Tibial nerve (tissue), 4 donors: ENCODE data around the gene KIF5C.

Experiments used
- EP300 ChIP-seq, 2 donors: sonication (generic); formaldehyde crosslinking; IDR thresholded peaks; one replicate each; pipeline ENCODE4 v1.6.1; 2017; ENCODE audit warnings: antibody characterized with exemption in 2 of 2, mild to moderate bottlenecking in 1 of 2
- POLR2A ChIP-seq, 2 donors: fragments of 450-650 bp; IDR thresholded peaks; one replicate each; pipeline ENCODE4 v1.6.1; 2017; ENCODE audit warnings: antibody characterized with exemption in 2 of 2, mild to moderate bottlenecking in 2 of 2, moderate library complexity in 2 of 2
- TF ChIP-seq, protein P1 (sequence below), 5 experiments: fragments of 200-600 bp in 3 of 5; fragments of 450-650 bp in 2 of 5; sonication (generic) in 3 of 5; IDR thresholded peaks; one replicate each; pipeline ENCODE4 v1.5.1; 2016 to 2019; ENCODE audit warnings: antibody characterized with exemption in 5 of 5, mild to moderate bottlenecking in 3 of 5, moderate library complexity in 2 of 5

DNA sequence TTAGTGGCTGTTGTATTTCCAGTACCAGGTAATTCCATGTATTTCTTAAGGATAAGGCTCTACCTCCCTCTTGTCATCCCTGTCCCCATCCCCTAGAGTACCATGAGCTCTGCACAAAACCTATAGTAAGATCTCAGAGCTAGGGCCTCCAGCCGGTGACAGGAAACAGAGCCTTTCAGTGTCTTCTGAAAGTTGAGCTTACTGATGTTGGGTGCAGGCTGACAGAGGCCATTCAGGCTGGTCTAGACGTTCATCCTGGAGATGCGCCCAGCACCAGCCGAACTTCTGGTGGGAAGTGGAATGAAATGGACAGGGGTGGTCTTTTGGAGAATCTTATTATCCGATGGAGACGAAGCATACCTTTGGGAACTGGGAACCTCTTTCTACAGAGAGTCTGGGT, 146.7 kb downstream of the KIF5C start:
- TF ChIP-seq, protein P1, sequence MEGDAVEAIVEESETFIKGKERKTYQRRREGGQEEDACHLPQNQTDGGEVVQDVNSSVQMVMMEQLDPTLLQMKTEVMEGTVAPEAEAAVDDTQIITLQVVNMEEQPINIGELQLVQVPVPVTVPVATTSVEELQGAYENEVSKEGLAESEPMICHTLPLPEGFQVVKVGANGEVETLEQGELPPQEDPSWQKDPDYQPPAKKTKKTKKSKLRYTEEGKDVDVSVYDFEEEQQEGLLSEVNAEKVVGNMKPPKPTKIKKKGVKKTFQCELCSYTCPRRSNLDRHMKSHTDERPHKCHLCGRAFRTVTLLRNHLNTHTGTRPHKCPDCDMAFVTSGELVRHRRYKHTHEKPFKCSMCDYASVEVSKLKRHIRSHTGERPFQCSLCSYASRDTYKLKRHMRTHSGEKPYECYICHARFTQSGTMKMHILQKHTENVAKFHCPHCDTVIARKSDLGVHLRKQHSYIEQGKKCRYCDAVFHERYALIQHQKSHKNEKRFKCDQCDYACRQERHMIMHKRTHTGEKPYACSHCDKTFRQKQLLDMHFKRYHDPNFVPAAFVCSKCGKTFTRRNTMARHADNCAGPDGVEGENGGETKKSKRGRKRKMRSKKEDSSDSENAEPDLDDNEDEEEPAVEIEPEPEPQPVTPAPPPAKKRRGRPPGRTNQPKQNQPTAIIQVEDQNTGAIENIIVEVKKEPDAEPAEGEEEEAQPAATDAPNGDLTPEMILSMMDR (IDR thresholded peaks at IDR 0.05) = no peak
- TF ChIP-seq POLR2A (IDR thresholded peaks at IDR 0.05) (no peak), EP300 (IDR thresholded peaks at IDR 0.05) (no peak)
